Osteoblast (primary cell): Measurements from ENCODE around the gene ABHD15. TPM values are rescaled to one million over a fixed set of nuclear protein-coding genes. Genes with fewer than 3 reads are reported as not detected.
A peak's percentile ranks its signal among the peaks of the same experiment; 100 is the strongest.

Source experiments
- DNase-seq: peaks from one replicate; pipeline ENCODE4 v3.0.0; 2011; ENCODE audit warnings: low spot score, mixed read lengths; ENCODE audit not compliant: insufficient read length; ENCODE audit errors: missing footprints
- H2AFZ ChIP-seq: 2 replicates; pipeline ENCODE4 v1.6.0; 2011; ENCODE audit warnings: mild to moderate bottlenecking, low read length
- H3K27ac ChIP-seq: 2 replicates; pipeline ENCODE4 v1.5.1; 2011; ENCODE audit warnings: mild to moderate bottlenecking, low read depth, low read length, moderate library complexity
- H3K27me3 ChIP-seq: 2 replicates; pipeline ENCODE4 v1.6.0; 2012; ENCODE audit warnings: mild to moderate bottlenecking, control low read depth, inconsistent platforms, low read length, moderate library complexity; ENCODE audit not compliant: insufficient read depth
- H3K36me3 ChIP-seq: 2 replicates; pipeline ENCODE4 v1.5.1; 2011; ENCODE audit warnings: mild to moderate bottlenecking, low read length, control low read depth, moderate library complexity; ENCODE audit not compliant: insufficient read depth
- H3K4me1 ChIP-seq: 2 replicates; pipeline ENCODE4 v1.5.1; 2011; ENCODE audit warnings: mild to moderate bottlenecking, low read length, control low read depth, moderate library complexity; ENCODE audit not compliant: insufficient read depth
- H3K4me2 ChIP-seq: 2 replicates; pipeline ENCODE4 v1.6.0; 2011; ENCODE audit warnings: mild to moderate bottlenecking, low read length; ENCODE audit not compliant: insufficient read depth
- H3K4me3 ChIP-seq: fragments of 200-600 bp; sonication (generic); 3 replicates; pipeline ENCODE4 v1.5.1; 2012; ENCODE audit warnings: mild to moderate bottlenecking, low read length, inconsistent platforms; ENCODE audit not compliant: insufficient read depth
- H3K79me2 ChIP-seq: 2 replicates; pipeline ENCODE4 v1.6.0; 2012; ENCODE audit warnings: mild to moderate bottlenecking, low read length, control low read depth, inconsistent platforms; ENCODE audit not compliant: insufficient read depth
- H3K9me3 ChIP-seq: 2 replicates; pipeline ENCODE4 v1.5.1; 2011; ENCODE audit warnings: low read depth, low read length, control low read depth
- H4K20me1 ChIP-seq: 2 replicates; pipeline ENCODE4 v1.6.0; 2012; ENCODE audit warnings: mild to moderate bottlenecking, low read length, control low read depth; ENCODE audit not compliant: insufficient read depth
- total RNA-seq: library from RNA; depleted of rRNA; stranded (reverse); fragments of >200 nt; gene quantifications from 2 replicates; pipeline ENCODE4 v1.2.3, GENCODE V29; 2012
- TF ChIP-seq, protein P1 (sequence below): IDR thresholded peaks from 2 replicates; pipeline ENCODE4 v1.5.1; 2011; ENCODE audit warnings: mild to moderate bottlenecking, low read depth, low read length, moderate library complexity; ENCODE audit errors: extremely low read depth

ABHD15 gene
- total RNA-seq, 1 donor, result 9.4 TPM

DNA sequence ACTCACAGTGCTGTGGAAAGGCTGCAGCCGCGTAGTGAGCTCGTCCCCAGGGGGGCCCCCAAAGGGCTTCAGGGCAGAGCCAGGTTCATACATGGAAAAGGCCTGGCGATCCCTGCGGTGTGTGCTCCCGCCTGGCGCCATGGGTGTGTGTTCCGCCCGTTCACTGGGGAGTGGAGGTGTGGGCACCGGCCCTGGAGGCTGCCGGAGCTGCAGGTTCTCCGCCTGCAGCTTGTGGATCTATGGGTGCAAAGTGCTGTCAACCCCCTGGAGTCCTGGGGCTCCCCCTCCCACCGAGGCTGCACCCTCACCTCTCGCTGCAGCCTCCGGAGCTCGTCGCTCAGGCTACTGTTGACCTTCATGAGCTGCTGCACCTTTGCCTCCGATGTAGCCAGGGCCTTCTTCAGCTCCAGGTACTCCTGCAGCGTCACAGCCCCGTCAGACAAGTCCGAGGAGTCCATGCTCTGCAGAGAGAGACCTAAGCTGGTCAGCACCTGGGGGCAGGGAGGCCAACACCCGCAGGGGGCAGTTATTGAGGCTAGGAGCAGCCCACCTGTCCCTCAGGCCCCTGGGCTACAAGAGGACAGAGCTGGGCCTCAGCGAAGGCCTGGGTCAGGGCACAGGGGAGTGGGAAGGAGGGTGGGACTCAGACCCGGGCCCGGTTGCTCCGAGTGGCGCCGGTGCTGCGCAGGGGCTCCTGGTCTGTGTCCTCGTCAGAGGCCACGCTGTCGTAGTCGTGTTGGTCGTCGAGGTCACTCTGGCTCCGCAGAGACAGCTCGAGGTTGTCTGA is 9.6 kb upstream of the ABHD15 start:
- H3K27me3 ChIP-seq, result no peaks in the 10 kb centered on the region
- peak; percentile 51 for DNase-seq
- no peak overlapping the region for H3K27ac ChIP-seq
- H3K36me3 ChIP-seq, result peaks cover 41% of the 10 kb centered on the region
- H3K9me3 ChIP-seq, result no peaks in the 10 kb centered on the region
- H3K79me2 ChIP-seq, result peaks cover 4% of the 10 kb centered on the region
- H3K4me1 ChIP-seq, result peaks cover 20% of the 10 kb centered on the region
- H3K4me3 ChIP-seq, result no peak overlapping the region
- H2AFZ ChIP-seq, result no peak overlapping the region
- peaks cover 18% of the 10 kb centered on the region for H4K20me1 ChIP-seq
- H3K4me2 ChIP-seq, result no peak overlapping the region
- TF ChIP-seq, protein P1, sequence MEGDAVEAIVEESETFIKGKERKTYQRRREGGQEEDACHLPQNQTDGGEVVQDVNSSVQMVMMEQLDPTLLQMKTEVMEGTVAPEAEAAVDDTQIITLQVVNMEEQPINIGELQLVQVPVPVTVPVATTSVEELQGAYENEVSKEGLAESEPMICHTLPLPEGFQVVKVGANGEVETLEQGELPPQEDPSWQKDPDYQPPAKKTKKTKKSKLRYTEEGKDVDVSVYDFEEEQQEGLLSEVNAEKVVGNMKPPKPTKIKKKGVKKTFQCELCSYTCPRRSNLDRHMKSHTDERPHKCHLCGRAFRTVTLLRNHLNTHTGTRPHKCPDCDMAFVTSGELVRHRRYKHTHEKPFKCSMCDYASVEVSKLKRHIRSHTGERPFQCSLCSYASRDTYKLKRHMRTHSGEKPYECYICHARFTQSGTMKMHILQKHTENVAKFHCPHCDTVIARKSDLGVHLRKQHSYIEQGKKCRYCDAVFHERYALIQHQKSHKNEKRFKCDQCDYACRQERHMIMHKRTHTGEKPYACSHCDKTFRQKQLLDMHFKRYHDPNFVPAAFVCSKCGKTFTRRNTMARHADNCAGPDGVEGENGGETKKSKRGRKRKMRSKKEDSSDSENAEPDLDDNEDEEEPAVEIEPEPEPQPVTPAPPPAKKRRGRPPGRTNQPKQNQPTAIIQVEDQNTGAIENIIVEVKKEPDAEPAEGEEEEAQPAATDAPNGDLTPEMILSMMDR, result no peak

DNA sequence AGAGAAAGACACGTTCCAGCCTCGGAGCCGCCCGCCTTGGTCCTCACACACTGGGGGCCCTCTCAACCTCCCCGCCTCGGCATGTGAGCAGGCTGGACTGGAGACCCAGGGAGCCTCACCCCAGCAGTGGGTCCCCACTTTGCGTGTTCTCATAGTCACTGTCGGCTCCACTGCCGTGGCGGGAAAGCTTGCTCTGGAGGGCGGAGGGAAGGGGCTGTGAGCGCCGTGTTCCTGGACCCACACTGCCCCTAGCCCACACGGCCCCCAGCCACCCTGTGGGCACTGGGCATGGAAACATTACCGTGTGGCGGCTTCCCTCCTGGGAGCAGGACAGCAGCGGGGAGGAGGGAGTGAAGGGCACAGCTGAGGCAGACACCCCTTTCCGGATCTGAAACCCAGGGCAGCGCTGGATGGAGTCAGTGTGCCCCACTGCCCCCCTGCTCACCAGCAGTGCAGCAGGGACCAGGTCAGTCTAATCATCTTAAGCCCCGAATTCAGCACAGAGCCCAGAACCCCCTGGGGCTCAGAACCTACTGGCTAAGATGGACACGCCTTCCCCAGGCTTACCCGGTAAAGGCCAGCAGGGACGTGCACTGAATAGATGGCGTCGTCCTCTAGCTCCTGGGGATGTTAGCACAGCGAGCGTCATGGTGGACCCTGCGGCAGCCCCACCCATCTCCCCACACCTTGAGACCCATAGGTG is 8.8 kb upstream of the ABHD15 start:
- peaks cover 1% of the 10 kb centered on the region for H3K79me2 ChIP-seq
- peaks cover 44% of the 10 kb centered on the region for H3K36me3 ChIP-seq
- H3K4me1 ChIP-seq, result peaks cover 20% of the 10 kb centered on the region
- H3K4me3 ChIP-seq, result no peak overlapping the region
- TF ChIP-seq, protein P1, result no peak
- peaks cover 18% of the 10 kb centered on the region for H4K20me1 ChIP-seq
- no peak overlapping the region for H3K4me2 ChIP-seq
- peak; percentile 71 for DNase-seq
- no peak overlapping the region for H2AFZ ChIP-seq
- H3K27ac ChIP-seq, result no peak overlapping the region
- H3K9me3 ChIP-seq, result no peaks in the 10 kb centered on the region
- H3K27me3 ChIP-seq, result no peaks in the 10 kb centered on the region

GRCh38 chr17:29574732-29575510 is 8.1 kb upstream of the ABHD15 start:
- no peak overlapping the region for H3K4me3 ChIP-seq
- no peaks in the 10 kb centered on the region for H3K9me3 ChIP-seq
- peaks cover 2% of the 10 kb centered on the region for H3K79me2 ChIP-seq
- DNase-seq, result peak; percentile 75
- H3K4me1 ChIP-seq, result peaks cover 20% of the 10 kb centered on the region
- no peak overlapping the region for H3K4me2 ChIP-seq
- H3K27ac ChIP-seq, result no peak overlapping the region
- H2AFZ ChIP-seq, result no peak overlapping the region
- TF ChIP-seq, protein P1, result no peak
- no peaks in the 10 kb centered on the region for H3K27me3 ChIP-seq
- H3K36me3 ChIP-seq, result peaks cover 43% of the 10 kb centered on the region
- peaks cover 14% of the 10 kb centered on the region for H4K20me1 ChIP-seq
